ENCODE data around the gene KRT83. TPM values are rescaled to one million over a fixed set of nuclear protein-coding genes. Genes with fewer than 3 reads are reported as not detected.

Gene KRT83
- total and polyA plus RNA-seq, 2 of the 13 experiments (the other 11 are each of a cell fraction or from before 2014, with no cell fraction given) = not detected

DNA sequence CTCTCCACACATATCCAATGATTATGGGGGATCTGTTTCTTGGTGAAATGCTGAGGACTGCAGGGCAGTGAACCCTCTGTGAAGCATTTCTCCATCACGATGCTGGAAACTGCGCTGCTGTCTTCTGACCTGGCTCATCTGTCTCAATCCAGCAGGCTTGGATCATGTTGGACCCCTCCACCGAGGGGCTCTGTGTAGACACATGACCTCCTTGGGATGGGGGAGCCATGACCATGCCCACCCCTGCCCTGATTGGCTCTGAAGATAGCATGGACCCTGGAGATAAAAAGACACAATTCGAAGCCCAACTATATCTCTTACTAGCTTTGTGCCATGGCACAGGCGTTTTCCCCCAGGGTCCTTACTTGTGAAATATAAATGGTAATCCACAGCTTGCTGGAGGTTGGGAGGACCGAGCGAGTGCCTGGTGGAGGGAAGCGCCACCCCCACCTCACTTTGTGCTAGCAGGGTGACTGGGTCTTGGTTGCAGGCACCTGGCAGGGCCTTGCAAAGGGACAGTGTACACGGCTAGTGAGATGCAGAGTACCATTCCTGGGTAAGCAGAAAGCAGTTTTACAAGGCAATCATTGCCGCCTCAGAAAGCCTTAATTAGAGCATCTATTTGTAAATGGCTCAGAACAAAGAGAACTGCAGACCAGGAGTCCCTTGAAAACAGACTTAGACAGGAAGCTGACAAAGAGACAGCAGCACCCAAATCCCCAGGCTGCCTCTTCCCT, 2.4 kb upstream of the KRT83 start (continued):
- TF ChIP-seq ZNF562 (CRISPR knock-in tag; IDR thresholded peaks at IDR 0.05; ENCODE audit: borderline replicate concordance) (no peak), ZSCAN9 (CRISPR knock-in tag; IDR thresholded peaks at IDR 0.05; ENCODE audit: borderline replicate concordance) (no peak)

GRCh38 chr12:52323001-52323400, 1.8 kb upstream of the KRT83 start:
- no TSS peak for BruUV-seq (replicated peaks)
- Histone ChIP-seq H3K79me2 (ENCODE audit: insufficient read depth, low read length) (no peaks in the 10 kb centered on the region), H3K4me3 (replicated peaks in 1 of 3; ENCODE audit: insufficient read depth in 1 of 3, low read depth in 2 of 3, low read length in 3 of 3) (no peak overlapping the region), H3K4me2 (ENCODE audit: low read depth, low read length) (no peak overlapping the region), H3K27ac (ENCODE audit: extremely low read length, insufficient read depth, low read length) (no peak overlapping the region), H3K27me3 (ENCODE audit: control insufficient read depth in 1 of 2, insufficient read depth in 2 of 2, low read length in 2 of 2) (peaks cover 10 to 48% of the 10 kb centered on the region in 2 experiments; a peak in 4 of 5 replicates), H3K9me3 (ENCODE audit: low read length) (no peaks in the 10 kb centered on the region), H2AFZ (ENCODE audit: low read length) (no peak overlapping the region), H4K20me1 (ENCODE audit: insufficient read depth, low read length) (no peaks in the 10 kb centered on the region), H3K36me3 (replicated peaks in 1 of 2; ENCODE audit: control insufficient read depth in 1 of 2, insufficient read depth in 2 of 2, low read length in 2 of 2) (no peaks in the 10 kb centered on the region), H3K4me1 (ENCODE audit: insufficient read depth, low read length) (no peaks in the 10 kb centered on the region), H3K9ac (ENCODE audit: insufficient read depth, low read depth, low read length) (no peak overlapping the region)
- FAIRE-seq (no peak), ATAC-seq (no peak), DNase-seq (ENCODE audit: low spot score) (no peak)
- ChIA-PET CTCF (ENCODE audit: low intra/inter-chr PET ratio, low total read pairs) (no interaction called here), POLR2A (no interaction called here)
- intact Hi-C loops (cut with micrococcal nuclease; ENCODE audit: unreplicated experiment) (no loop called here), in situ Hi-C loops (cut with HindIII; ENCODE audit: extremely low pct_ligation_motif_present, low pct_unique_long_range_greater_than_20kb) (no loop called here)
- WGBS (ENCODE audit: low lambda C conversion rate) = 0% methylated on average over 1 of the region's 1 CpG
- TF ChIP-seq ZNF207 (IDR thresholded peaks at IDR 0.05; ENCODE audit: borderline replicate concordance) = no peak
- TF ChIP-seq TRIM24 (CRISPR knock-in tag; IDR thresholded peaks at IDR 0.05) = no peak
- no peak for TF ChIP-seq ZNF766 (CRISPR knock-in tag; IDR thresholded peaks at IDR 0.05; ENCODE audit: borderline replicate concordance)
- no peak for TF ChIP-seq ZBTB40 (IDR thresholded peaks at IDR 0.05)
- no peak for TF ChIP-seq ZBTB40 (CRISPR knock-in tag; IDR thresholded peaks at IDR 0.05)
- no peak for TF ChIP-seq MZF1 (CRISPR knock-in tag; IDR thresholded peaks at IDR 0.05; ENCODE audit: borderline replicate concordance)
- no peak for TF ChIP-seq ZNF704 (CRISPR knock-in tag; IDR thresholded peaks at IDR 0.05; ENCODE audit: borderline replicate concordance)
- TF ChIP-seq PCBP1 (IDR thresholded peaks at IDR 0.05; ENCODE audit: borderline replicate concordance, low read depth, low read length) = no peak
- no peak for TF ChIP-seq HDAC2 (CRISPR knock-in tag; IDR thresholded peaks at IDR 0.05)
- TF ChIP-seq CBX5 (CRISPR knock-in tag; IDR thresholded peaks at IDR 0.05; ENCODE audit: borderline replicate concordance) = no peak
- no peak for TF ChIP-seq ZNF446 (CRISPR knock-in tag; IDR thresholded peaks at IDR 0.05)
- TF ChIP-seq ZFP90 (CRISPR knock-in tag; IDR thresholded peaks at IDR 0.05; ENCODE audit: borderline replicate concordance) = no peak

Measured in HepG2 (cell line).